PC-3 (cell line): ENCODE measurements around the gene HBB.

ENCODE experiments used
- CTCF ChIP-seq: fragments of 300-600 bp; sonication (generic); conservative IDR thresholded peaks from 2 replicates; pipeline ENCODE4 v1.5.1; 2017; ENCODE audit warnings: antibody characterized with exemption, low read depth, mild to moderate bottlenecking, low read length
- EZH2phosphoT487 ChIP-seq: fragments of 300-600 bp; sonication (generic); IDR thresholded peaks from 2 replicates; pipeline ENCODE4 v1.6.1; 2018; ENCODE audit warnings: mild to moderate bottlenecking, antibody characterized with exemption, low read length, borderline replicate concordance

GRCh38 chr11:5197536-5197935 is 29.3 kb downstream of the HBB start:
- TF ChIP-seq EZH2phosphoT487 (no peak), CTCF (no peak)
